Stomach (tissue), 4 donors: ENCODE data around the gene RAB39A.

Experiments
- CTCF ChIP-seq, 7 experiments: fragments of 450-650 bp in 4 of 7; fragments of 200-600 bp in 3 of 7; sonication (generic) in 3 of 7; IDR thresholded peaks; one replicate each; pipeline ENCODE4 v1.5.1; 2016 to 2019; ENCODE audit warnings: antibody characterized with exemption in 7 of 7, control low read depth in 2 of 7, mild to moderate bottlenecking in 1 of 7
- POLR2A ChIP-seq, 4 donors: fragments of 450-650 bp; IDR thresholded peaks; one replicate each; pipeline ENCODE4 v1.6.1; 2016; ENCODE audit warnings: antibody characterized with exemption in 4 of 4, control low read depth in 2 of 4, mild to moderate bottlenecking in 1 of 4, moderate library complexity in 1 of 4
- POLR2AphosphoS5 ChIP-seq, 3 donors: sonication (generic); formaldehyde crosslinking; IDR thresholded peaks; one replicate each; pipeline ENCODE4 v1.6.1; 2016; ENCODE audit warnings: antibody characterized with exemption in 3 of 3

- TF ChIP-seq CTCF (IDR thresholded peaks at IDR 0.05), result no peak
- no peak for TF ChIP-seq POLR2AphosphoS5 (IDR thresholded peaks at IDR 0.05)
- no peak for TF ChIP-seq POLR2A (IDR thresholded peaks at IDR 0.05)
Observed at GRCh38 chr11:108003623-108004022, 75.4 kb downstream of the RAB39A start.
